SU-DHL-6 (cell line): ENCODE measurements around the gene CHRM3.

ENCODE experiments used
- H2AFZ ChIP-seq: fragments of 200-600 bp; sonication (generic); 2 replicates; pipeline ENCODE4 v1.6.1; 2014; ENCODE audit warnings: low read depth, mild to moderate bottlenecking, moderate library complexity, mixed read lengths, antibody characterized with exemption, low read length; ENCODE audit not compliant: severe bottlenecking
- H3F3A ChIP-seq: fragments of 200-600 bp; shearing (Covaris generic); 2 replicates; pipeline ENCODE4 v1.6.0; 2016; ENCODE audit warnings: antibody characterized with exemption, mild to moderate bottlenecking; ENCODE audit not compliant: insufficient read depth
- H3K27ac ChIP-seq: fragments of 200-600 bp; sonication (generic); 2 replicates; pipeline ENCODE4 v1.5.1; 2016; ENCODE audit warnings: low read depth, mild to moderate bottlenecking, low read length, moderate library complexity, mixed read lengths
- H3K27me3 ChIP-seq: fragments of 200-600 bp; sonication (generic), shearing (Covaris generic); 2 replicates; pipeline ENCODE4 v1.6.0; 2014; ENCODE audit warnings: mild to moderate bottlenecking, low read length
- H3K36me3 ChIP-seq: fragments of 200-600 bp; sonication (generic); 2 replicates; pipeline ENCODE4 v1.6.1; 2014; ENCODE audit warnings: mild to moderate bottlenecking, low read length, mixed read lengths
- H3K4me2 ChIP-seq: fragments of 300-600, 200-600 bp; shearing (Covaris generic), sonication (generic); 2 replicates; pipeline ENCODE4 v1.6.0; 2014; ENCODE audit warnings: low read length, low read depth, mild to moderate bottlenecking; ENCODE audit not compliant: poor library complexity, severe bottlenecking
- H3K4me3 ChIP-seq: fragments of 200-600 bp; sonication (generic); 2 replicates; pipeline ENCODE4 v1.5.1; 2014; ENCODE audit warnings: antibody characterized with exemption, low read length, mild to moderate bottlenecking, mixed read lengths; ENCODE audit not compliant: insufficient read depth, poor library complexity, severe bottlenecking
- H3K79me2 ChIP-seq: fragments of 200-600 bp; sonication (generic); 2 replicates; pipeline ENCODE4 v1.6.1; 2014; ENCODE audit warnings: mild to moderate bottlenecking, low read length, moderate library complexity; ENCODE audit not compliant: insufficient read depth
- H3K9ac ChIP-seq: fragments of 200-600 bp; sonication (generic); 2 replicates; pipeline ENCODE4 v1.7.0; 2014; ENCODE audit warnings: mild to moderate bottlenecking, low read length
- H3K9me2 ChIP-seq: fragments of 200-600 bp; sonication (generic); replicated peaks from 2 replicates; pipeline ENCODE4 v1.6.1; 2014; ENCODE audit warnings: low read length; ENCODE audit not compliant: insufficient read depth
- H3K9me3 ChIP-seq: fragments of 200-600 bp; sonication (generic); 2 replicates; pipeline ENCODE4 v1.6.1; 2014; ENCODE audit warnings: low read length, mixed read lengths; ENCODE audit not compliant: insufficient read depth
- H4K20me1 ChIP-seq: fragments of 200-600 bp; sonication (generic); 2 replicates; pipeline ENCODE4 v1.6.1; 2014; ENCODE audit warnings: low read depth, mild to moderate bottlenecking, antibody characterized with exemption, low read length, moderate library complexity, mixed read lengths
- CTCF ChIP-seq: fragments of 200-600 bp; sonication (generic); IDR thresholded peaks from one replicate; pipeline ENCODE4 v1.5.1; 2017; ENCODE audit warnings: antibody characterized with exemption, mild to moderate bottlenecking, low read length, moderate library complexity; ENCODE audit not compliant: insufficient read depth, poor library complexity, severe bottlenecking
- EZH2phosphoT487 ChIP-seq: fragments of 200-600 bp; sonication (generic), shearing (Covaris generic); conservative IDR thresholded peaks from 2 replicates; pipeline ENCODE4 v1.6.1; 2018; ENCODE audit warnings: mild to moderate bottlenecking, antibody characterized with exemption, low read length, moderate library complexity, mixed read lengths

Gene CHRM3

GRCh38 chr1:239382666-239383065, 3.7 kb upstream of the CHRM3 start:
- H3K4me3 ChIP-seq: no peak overlapping the region
- no peaks in the 10 kb centered on the region for H3K9me3 ChIP-seq
- H3K36me3 ChIP-seq: no peaks in the 10 kb centered on the region
- no peak overlapping the region for H3K4me2 ChIP-seq
- H2AFZ ChIP-seq: no peak overlapping the region
- H3K27ac ChIP-seq: no peak overlapping the region
- no peaks in the 10 kb centered on the region for H3K79me2 ChIP-seq
- no peak for TF ChIP-seq CTCF
- TF ChIP-seq EZH2phosphoT487: no peak
- no peaks in the 10 kb centered on the region for H3K9me2 ChIP-seq
- no peak overlapping the region for H3K9ac ChIP-seq
- no peaks in the 10 kb centered on the region for H4K20me1 ChIP-seq
- H3F3A ChIP-seq: no peaks in the 10 kb centered on the region
- no peaks in the 10 kb centered on the region for H3K27me3 ChIP-seq

GRCh38 chr1:239383714-239384113, 2.7 kb upstream of the CHRM3 start:
- no peaks in the 10 kb centered on the region for H4K20me1 ChIP-seq
- no peak overlapping the region for H3K27ac ChIP-seq
- no peaks in the 10 kb centered on the region for H3K27me3 ChIP-seq
- TF ChIP-seq CTCF: no peak
- TF ChIP-seq EZH2phosphoT487: no peak
- H3K9ac ChIP-seq: no peak overlapping the region
- H2AFZ ChIP-seq: no peak overlapping the region
- H3K4me2 ChIP-seq: no peak overlapping the region
- H3K79me2 ChIP-seq: no peaks in the 10 kb centered on the region
- H3K9me3 ChIP-seq: no peaks in the 10 kb centered on the region
- no peaks in the 10 kb centered on the region for H3K36me3 ChIP-seq
- H3F3A ChIP-seq: no peaks in the 10 kb centered on the region
- no peaks in the 10 kb centered on the region for H3K9me2 ChIP-seq
- no peak overlapping the region for H3K4me3 ChIP-seq

- no peaks in the 10 kb centered on the region for H3K9me2 ChIP-seq
- TF ChIP-seq CTCF (no peak), EZH2phosphoT487 (no peak)
- H3K4me3 ChIP-seq: no peak overlapping the region
- no peaks in the 10 kb centered on the region for H3K9me3 ChIP-seq
- H3F3A ChIP-seq: no peaks in the 10 kb centered on the region
- no peak overlapping the region for H2AFZ ChIP-seq
- no peaks in the 10 kb centered on the region for H3K79me2 ChIP-seq
- H3K9ac ChIP-seq: no peak overlapping the region
- no peak overlapping the region for H3K4me2 ChIP-seq
- H3K27me3 ChIP-seq: no peaks in the 10 kb centered on the region
- H4K20me1 ChIP-seq: no peaks in the 10 kb centered on the region
- no peaks in the 10 kb centered on the region for H3K36me3 ChIP-seq
- no peak overlapping the region for H3K27ac ChIP-seq
Measured at GRCh38 chr1:239387304-239388158, 1.2 kb downstream of the CHRM3 start.
